ENCODE results near the gene CREB3L1. TPM values are rescaled to one million over a fixed set of nuclear protein-coding genes. Genes with fewer than 3 reads are reported as not detected.
A peak's percentile ranks its signal among the peaks of the same experiment; 100 is the strongest.

CREB3L1 gene
- total and polyA plus RNA-seq, 2 of the 13 experiments (the other 11 are each of a cell fraction or from before 2014, with no cell fraction given): not detected

DNA sequence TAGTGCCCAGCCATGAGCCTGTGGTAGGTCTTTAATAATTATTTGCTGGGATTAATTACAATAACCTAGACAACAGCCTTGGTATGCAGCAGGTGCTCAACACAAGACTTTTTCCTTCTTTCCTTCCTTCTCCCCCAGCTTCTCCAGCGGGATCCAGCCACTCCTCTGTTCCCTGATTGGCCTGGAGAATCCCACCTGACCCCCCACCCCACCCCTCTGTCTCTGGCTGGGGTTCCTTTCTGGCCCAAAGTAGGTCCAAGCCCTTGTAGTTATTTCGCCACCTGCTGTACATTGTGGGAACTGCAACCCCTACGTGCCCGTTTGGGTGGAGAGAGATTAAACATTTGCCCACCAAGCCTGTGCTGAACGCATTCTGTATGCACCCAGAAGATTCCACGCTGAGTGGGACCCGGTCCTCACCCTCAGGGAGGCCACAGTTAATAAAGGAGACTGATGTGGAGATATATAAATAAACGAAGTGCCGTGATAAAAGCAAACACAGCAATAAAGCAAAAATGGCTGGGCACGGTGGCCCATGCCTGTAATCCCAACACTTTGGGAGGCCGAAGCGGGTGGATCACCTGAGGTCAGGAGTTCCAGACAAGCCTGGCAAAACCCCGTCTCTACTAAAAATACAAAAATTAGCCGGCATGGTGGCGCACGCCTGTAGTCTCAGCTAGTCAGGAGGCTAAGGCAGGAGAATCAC lies 37.7 kb downstream of the CREB3L1 start:
- POLR2A ChIA-PET: interaction anchor here (4.2 kb wide), 1 partner anchor 72 kb away, joined by 33 read pairs; no protein-coding TSS in a partner anchor
- no peak overlapping the region for H3K27ac ChIP-seq (ENCODE audit: extremely low read length, insufficient read depth, low read length)
- H3K4me2 ChIP-seq (ENCODE audit: low read depth, low read length): peak overlapping the region; percentile 44
- peak; percentile 63 for TF ChIP-seq STAG1 (CRISPR knock-in tag; IDR thresholded peaks at IDR 0.05)
- TF ChIP-seq, protein P1, sequence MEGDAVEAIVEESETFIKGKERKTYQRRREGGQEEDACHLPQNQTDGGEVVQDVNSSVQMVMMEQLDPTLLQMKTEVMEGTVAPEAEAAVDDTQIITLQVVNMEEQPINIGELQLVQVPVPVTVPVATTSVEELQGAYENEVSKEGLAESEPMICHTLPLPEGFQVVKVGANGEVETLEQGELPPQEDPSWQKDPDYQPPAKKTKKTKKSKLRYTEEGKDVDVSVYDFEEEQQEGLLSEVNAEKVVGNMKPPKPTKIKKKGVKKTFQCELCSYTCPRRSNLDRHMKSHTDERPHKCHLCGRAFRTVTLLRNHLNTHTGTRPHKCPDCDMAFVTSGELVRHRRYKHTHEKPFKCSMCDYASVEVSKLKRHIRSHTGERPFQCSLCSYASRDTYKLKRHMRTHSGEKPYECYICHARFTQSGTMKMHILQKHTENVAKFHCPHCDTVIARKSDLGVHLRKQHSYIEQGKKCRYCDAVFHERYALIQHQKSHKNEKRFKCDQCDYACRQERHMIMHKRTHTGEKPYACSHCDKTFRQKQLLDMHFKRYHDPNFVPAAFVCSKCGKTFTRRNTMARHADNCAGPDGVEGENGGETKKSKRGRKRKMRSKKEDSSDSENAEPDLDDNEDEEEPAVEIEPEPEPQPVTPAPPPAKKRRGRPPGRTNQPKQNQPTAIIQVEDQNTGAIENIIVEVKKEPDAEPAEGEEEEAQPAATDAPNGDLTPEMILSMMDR (CRISPR knock-in tag; IDR thresholded peaks at IDR 0.05): peak; percentile 83
- TF ChIP-seq KLF11 (CRISPR knock-in tag; IDR thresholded peaks at IDR 0.05): no peak
- TF ChIP-seq NCOA2 (CRISPR knock-in tag; IDR thresholded peaks at IDR 0.05): no peak
- TF ChIP-seq, protein P2, sequence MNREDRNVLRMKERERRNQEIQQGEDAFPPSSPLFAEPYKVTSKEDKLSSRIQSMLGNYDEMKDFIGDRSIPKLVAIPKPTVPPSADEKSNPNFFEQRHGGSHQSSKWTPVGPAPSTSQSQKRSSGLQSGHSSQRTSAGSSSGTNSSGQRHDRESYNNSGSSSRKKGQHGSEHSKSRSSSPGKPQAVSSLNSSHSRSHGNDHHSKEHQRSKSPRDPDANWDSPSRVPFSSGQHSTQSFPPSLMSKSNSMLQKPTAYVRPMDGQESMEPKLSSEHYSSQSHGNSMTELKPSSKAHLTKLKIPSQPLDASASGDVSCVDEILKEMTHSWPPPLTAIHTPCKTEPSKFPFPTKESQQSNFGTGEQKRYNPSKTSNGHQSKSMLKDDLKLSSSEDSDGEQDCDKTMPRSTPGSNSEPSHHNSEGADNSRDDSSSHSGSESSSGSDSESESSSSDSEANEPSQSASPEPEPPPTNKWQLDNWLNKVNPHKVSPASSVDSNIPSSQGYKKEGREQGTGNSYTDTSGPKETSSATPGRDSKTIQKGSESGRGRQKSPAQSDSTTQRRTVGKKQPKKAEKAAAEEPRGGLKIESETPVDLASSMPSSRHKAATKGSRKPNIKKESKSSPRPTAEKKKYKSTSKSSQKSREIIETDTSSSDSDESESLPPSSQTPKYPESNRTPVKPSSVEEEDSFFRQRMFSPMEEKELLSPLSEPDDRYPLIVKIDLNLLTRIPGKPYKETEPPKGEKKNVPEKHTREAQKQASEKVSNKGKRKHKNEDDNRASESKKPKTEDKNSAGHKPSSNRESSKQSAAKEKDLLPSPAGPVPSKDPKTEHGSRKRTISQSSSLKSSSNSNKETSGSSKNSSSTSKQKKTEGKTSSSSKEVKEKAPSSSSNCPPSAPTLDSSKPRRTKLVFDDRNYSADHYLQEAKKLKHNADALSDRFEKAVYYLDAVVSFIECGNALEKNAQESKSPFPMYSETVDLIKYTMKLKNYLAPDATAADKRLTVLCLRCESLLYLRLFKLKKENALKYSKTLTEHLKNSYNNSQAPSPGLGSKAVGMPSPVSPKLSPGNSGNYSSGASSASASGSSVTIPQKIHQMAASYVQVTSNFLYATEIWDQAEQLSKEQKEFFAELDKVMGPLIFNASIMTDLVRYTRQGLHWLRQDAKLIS (CRISPR knock-in tag; IDR thresholded peaks at IDR 0.05): no peak
- TF ChIP-seq, protein P3, sequence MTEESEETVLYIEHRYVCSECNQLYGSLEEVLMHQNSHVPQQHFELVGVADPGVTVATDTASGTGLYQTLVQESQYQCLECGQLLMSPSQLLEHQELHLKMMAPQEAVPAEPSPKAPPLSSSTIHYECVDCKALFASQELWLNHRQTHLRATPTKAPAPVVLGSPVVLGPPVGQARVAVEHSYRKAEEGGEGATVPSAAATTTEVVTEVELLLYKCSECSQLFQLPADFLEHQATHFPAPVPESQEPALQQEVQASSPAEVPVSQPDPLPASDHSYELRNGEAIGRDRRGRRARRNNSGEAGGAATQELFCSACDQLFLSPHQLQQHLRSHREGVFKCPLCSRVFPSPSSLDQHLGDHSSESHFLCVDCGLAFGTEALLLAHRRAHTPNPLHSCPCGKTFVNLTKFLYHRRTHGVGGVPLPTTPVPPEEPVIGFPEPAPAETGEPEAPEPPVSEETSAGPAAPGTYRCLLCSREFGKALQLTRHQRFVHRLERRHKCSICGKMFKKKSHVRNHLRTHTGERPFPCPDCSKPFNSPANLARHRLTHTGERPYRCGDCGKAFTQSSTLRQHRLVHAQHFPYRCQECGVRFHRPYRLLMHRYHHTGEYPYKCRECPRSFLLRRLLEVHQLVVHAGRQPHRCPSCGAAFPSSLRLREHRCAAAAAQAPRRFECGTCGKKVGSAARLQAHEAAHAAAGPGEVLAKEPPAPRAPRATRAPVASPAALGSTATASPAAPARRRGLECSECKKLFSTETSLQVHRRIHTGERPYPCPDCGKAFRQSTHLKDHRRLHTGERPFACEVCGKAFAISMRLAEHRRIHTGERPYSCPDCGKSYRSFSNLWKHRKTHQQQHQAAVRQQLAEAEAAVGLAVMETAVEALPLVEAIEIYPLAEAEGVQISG (CRISPR knock-in tag; IDR thresholded peaks at IDR 0.05): 0 out of 2 replicates have a peak, but pooled peaks have one; percentile 3
- TF ChIP-seq, protein P4, sequence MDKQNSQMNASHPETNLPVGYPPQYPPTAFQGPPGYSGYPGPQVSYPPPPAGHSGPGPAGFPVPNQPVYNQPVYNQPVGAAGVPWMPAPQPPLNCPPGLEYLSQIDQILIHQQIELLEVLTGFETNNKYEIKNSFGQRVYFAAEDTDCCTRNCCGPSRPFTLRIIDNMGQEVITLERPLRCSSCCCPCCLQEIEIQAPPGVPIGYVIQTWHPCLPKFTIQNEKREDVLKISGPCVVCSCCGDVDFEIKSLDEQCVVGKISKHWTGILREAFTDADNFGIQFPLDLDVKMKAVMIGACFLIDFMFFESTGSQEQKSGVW (CRISPR knock-in tag; IDR thresholded peaks at IDR 0.05; ENCODE audit: borderline replicate concordance): no peak
- 0 out of 2 replicates have a peak, but pooled peaks have one; percentile 19 for TF ChIP-seq ZNF501 (CRISPR knock-in tag; IDR thresholded peaks at IDR 0.05)
- TF ChIP-seq, protein P5, sequence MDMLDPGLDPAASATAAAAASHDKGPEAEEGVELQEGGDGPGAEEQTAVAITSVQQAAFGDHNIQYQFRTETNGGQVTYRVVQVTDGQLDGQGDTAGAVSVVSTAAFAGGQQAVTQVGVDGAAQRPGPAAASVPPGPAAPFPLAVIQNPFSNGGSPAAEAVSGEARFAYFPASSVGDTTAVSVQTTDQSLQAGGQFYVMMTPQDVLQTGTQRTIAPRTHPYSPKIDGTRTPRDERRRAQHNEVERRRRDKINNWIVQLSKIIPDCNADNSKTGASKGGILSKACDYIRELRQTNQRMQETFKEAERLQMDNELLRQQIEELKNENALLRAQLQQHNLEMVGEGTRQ (IDR thresholded peaks at IDR 0.05; ENCODE audit: low read depth, low read length): 0 out of 2 replicates have a peak, but pooled peaks have one; percentile 5
- TF ChIP-seq, protein P5 (CRISPR knock-in tag; IDR thresholded peaks at IDR 0.05; ENCODE audit: borderline replicate concordance): no peak; the same call in 1 of the 2 replicates
- no peak for TF ChIP-seq ZKSCAN8 (CRISPR knock-in tag; IDR thresholded peaks at IDR 0.05; ENCODE audit: borderline replicate concordance)

More for the DNA sequence above, 37.7 kb downstream of the CREB3L1 start:
- Histone ChIP-seq H3K36me3 (replicated peaks in 1 of 2; ENCODE audit: control insufficient read depth in 1 of 2, insufficient read depth in 2 of 2, low read length in 2 of 2) (no peaks in the 10 kb centered on the region), H3K79me2 (ENCODE audit: insufficient read depth, low read length) (no peaks in the 10 kb centered on the region), H3K27me3 (ENCODE audit: control insufficient read depth in 1 of 2, insufficient read depth in 2 of 2, low read length in 2 of 2) (peaks cover 1 to 22% of the 10 kb centered on the region in 2 experiments; a peak in 3 of 5 replicates), H2AFZ (ENCODE audit: low read length) (no peak overlapping the region), H3K4me3 (replicated peaks in 1 of 3; ENCODE audit: insufficient read depth in 1 of 3, low read depth in 2 of 3, low read length in 3 of 3) (no peak overlapping the region), H3K9ac (ENCODE audit: insufficient read depth, low read depth, low read length) (no peak overlapping the region), H3K4me1 (ENCODE audit: insufficient read depth, low read length) (peaks cover 10% of the 10 kb centered on the region; the same call in 1 of the 2 replicates), H3K9me3 (ENCODE audit: low read length) (no peaks in the 10 kb centered on the region), H4K20me1 (ENCODE audit: insufficient read depth, low read length) (no peaks in the 10 kb centered on the region)
- no TSS peak for BruUV-seq (replicated peaks)
- intact Hi-C loops (cut with micrococcal nuclease; ENCODE audit: unreplicated experiment): no loop called here
- peak; percentile 71 for ATAC-seq
- peak; percentile 57 for DNase-seq (ENCODE audit: low spot score)
- CTCF ChIA-PET (ENCODE audit: low intra/inter-chr PET ratio, low total read pairs): interaction anchor here (0.6 to 2.5 kb wide), 5 partner anchors 64 to 76 kb away, joined by 3 to 25 read pairs (median 3); no protein-coding TSS in a partner anchor
- 18% methylated on average over 16 of the region's 16 CpGs for WGBS (ENCODE audit: low lambda C conversion rate)
- in situ Hi-C loops (cut with HindIII; ENCODE audit: extremely low pct_ligation_motif_present, low pct_unique_long_range_greater_than_20kb): no loop called here
- peak; percentile 79 for FAIRE-seq
